Activated CD4-positive, alpha-beta T cell treated with anti-CD3 and anti-CD28 coated beads for 1 hour (primary cell): ENCODE measurements around the gene RAB23.

Source experiments
- DNase-seq: peaks from one replicate; pipeline ENCODE4 v3.0.0-alpha.2; 2020

RAB23 gene

GRCh38 chr6:57242505-57242904, 20.4 kb upstream of the RAB23 start:
- no peak for DNase-seq

GRCh38 chr6:57226221-57226620, 4.1 kb upstream of the RAB23 start:
- no peak for DNase-seq

- no peak for DNase-seq
These were observed 2.8 kb upstream of the RAB23 start for GRCh38 chr6:57224769-57225515.

- DNase-seq: no peak
These were observed 603 bp upstream of the RAB23 start for GRCh38 chr6:57222743-57223077.

GRCh38 chr6:57221191-57221935, 744 bp downstream of the RAB23 start:
- peak; percentile 10 for DNase-seq

- DNase-seq: no peak
These were observed 1.9 kb downstream of the RAB23 start for GRCh38 chr6:57220083-57220703.

- no peak for DNase-seq
These were observed 4.8 kb downstream of the RAB23 start for GRCh38 chr6:57217270-57217669.

GRCh38 chr6:57216235-57217101, 5.6 kb downstream of the RAB23 start:
- no peak for DNase-seq

- DNase-seq: no peak
These were observed 6.8 kb downstream of the RAB23 start for GRCh38 chr6:57215260-57215659.

GRCh38 chr6:57210060-57210459, 12.0 kb downstream of the RAB23 start:
- DNase-seq: no peak

- no peak for DNase-seq
These were observed 13.1 kb downstream of the RAB23 start for GRCh38 chr6:57209030-57209429.

- no peak for DNase-seq
These were observed 14.2 kb downstream of the RAB23 start for GRCh38 chr6:57207872-57208271.

GRCh38 chr6:57207141-57207540, 15.0 kb downstream of the RAB23 start:
- no peak for DNase-seq

- DNase-seq: no peak
These were observed 16.4 kb downstream of the RAB23 start for GRCh38 chr6:57205550-57206328.

GRCh38 chr6:57201718-57202117, 20.4 kb downstream of the RAB23 start:
- no peak for DNase-seq

- no peak for DNase-seq
These were observed 23.0 kb downstream of the RAB23 start for GRCh38 chr6:57198926-57199636.

- DNase-seq: no peak
These were observed 26.6 kb downstream of the RAB23 start for GRCh38 chr6:57195457-57195856.

GRCh38 chr6:57193177-57193576, 28.9 kb downstream of the RAB23 start:
- no peak for DNase-seq

- no peak for DNase-seq
These were observed 32.0 kb downstream of the RAB23 start for GRCh38 chr6:57190140-57190539.

GRCh38 chr6:57183336-57183735, 38.8 kb downstream of the RAB23 start:
- DNase-seq: no peak

GRCh38 chr6:57182017-57182432, 40.1 kb downstream of the RAB23 start:
- DNase-seq: no peak

GRCh38 chr6:57180596-57180995, 41.5 kb downstream of the RAB23 start:
- DNase-seq: no peak
